ENCODE data around the gene B4GAT1.
"Not testable (repeated sequence)": the region's sequence is repeated elsewhere in the genome, so short reads cannot be mapped to it uniquely, and the experiment has no call there.

The B4GAT1 gene

DNA sequence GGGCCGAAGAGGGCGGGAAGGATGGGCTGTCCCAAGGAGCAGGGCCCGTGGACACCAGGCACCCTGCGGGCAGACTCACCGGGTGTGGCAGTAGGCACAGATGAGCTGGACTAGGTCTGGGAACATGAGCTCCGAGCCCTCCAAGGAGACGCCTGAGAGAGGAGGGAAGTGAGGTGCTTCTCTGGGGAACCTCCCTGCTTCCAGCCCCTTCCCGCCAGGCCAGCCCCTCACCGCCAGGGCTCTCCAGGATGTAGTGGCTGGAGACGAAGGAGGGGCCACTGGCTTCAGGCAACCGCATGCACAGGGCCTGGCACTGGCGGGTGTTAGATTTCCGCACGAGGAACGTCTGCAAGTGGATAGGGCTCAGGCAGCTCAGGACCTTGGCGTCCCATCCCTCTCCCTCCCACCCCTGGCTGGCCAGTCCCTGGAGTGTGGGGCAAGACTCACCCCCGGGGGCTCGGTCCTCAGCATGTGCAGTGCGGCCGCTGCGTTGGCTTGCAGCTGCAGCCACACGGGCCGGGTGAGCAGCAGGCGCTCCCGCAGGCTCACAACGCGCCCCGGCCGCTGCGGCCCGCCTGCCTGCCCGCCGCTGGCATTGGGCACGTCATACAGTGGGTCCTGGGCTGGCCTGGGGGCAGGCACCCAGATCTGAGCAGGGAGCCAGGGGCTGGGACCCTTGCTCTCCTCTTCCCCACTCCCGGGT, 11.7 kb downstream of the B4GAT1 start:
- DNase-seq = no peak

DNA sequence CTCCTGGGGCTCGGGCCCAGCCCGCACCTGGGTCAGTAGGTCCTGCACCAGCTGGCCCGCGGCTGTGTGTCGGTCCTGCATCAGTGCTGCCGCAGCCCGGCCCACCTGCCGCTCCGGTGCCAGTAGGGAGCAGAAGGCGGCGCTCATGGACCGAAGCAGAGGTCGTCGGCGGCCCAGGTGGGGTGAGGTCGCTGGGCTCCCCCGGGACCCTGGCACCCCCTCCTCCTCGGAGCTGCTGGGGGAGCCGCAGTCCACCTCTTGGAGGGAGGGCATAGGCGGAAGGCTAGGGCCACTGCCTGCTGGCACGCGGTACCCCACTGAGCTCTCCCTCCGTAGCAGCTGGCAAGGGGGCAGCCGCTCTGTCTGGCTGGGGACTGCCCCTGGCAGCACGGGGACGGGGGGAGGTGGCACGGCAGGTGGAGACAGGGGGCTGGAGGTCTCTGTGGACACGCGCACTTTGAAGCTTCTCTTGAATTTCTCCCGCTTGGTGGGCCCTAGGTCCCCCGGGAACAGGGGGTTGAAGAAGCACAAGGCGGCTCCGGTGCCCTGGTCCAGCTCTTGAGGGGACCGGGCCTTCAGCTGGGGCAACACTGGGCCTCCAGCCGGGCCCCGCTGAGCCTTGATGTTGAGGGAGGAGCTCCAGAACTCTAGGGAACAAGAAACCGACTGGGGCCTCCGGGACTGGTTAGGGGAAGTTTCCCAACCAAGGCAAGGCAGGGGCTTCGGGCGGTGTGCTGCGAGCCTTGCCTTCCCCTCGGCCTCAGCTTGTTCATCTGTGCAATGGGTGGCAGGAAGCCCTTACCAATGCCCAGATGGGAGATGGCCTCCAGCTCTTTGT, 12.6 kb downstream of the B4GAT1 start:
- DNase-seq = no peak

DNA sequence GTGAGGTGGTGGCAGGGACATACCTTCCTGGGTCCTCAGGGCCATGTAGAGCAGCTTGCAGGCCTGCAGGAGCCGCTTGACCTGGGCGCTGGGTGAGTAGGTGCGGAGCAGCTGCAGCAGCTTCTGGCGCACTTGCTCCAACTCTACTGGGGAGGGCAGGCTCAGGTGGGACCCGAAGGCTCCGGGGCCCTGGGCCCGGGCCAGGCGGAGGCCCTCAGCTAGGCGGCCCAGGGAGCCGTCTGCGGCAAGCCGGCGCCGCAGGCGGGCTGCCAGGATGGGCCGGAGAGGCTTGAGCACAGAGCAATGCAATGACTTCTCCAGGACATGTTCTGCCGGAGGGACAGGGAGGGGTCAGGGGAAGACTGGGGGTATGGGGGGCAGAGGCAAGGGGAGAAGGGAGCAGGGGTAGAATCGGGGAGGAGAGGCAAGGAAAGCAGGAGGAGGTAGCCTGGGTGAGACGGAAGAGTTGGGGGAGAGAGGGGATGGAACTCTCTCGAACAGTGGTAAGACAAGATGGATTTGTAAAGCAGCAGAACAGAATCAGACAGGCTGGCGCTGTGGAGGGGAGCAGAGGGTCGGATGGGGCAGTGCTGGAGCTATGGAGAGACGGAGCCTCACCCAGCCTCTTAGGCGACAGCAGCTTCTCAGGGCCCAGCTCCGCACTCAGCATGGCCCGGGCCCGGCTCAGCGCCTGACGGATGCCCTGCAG, 13.4 kb downstream of the B4GAT1 start:
- no peak for DNase-seq

DNA sequence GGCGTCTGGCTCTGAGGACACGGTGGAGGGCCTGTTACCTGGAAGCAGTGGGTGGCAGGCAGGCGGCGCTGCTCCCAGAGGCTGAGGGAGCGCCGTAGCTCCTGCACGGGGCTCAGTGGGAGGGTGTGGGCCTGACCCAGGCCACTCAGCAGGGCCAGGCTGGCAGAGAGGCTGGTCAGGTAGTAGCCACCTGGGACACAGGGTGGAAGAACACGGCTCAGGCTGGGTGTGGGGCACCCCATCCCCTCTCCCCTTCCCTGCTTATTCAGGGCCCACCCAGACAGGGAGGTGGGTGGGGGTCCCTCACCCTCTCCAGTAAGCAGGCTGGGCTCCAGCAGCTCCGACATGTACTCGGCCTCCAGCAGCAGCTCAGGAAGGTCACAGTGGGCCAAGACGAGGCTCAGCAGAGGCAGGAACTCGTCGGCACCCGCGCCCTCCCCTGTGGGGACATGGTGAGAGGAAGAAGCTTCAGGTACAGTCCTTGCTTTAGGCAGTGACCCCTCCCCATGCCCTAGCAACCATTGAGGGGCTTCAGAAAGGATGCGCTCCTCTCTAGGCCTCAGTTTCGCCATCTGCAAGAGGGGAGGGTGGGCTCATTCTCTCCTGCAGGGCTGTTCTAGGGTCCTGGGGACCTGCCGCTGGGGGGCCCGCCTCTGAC, 14.1 kb downstream of the B4GAT1 start:
- DNase-seq = no peak

DNA sequence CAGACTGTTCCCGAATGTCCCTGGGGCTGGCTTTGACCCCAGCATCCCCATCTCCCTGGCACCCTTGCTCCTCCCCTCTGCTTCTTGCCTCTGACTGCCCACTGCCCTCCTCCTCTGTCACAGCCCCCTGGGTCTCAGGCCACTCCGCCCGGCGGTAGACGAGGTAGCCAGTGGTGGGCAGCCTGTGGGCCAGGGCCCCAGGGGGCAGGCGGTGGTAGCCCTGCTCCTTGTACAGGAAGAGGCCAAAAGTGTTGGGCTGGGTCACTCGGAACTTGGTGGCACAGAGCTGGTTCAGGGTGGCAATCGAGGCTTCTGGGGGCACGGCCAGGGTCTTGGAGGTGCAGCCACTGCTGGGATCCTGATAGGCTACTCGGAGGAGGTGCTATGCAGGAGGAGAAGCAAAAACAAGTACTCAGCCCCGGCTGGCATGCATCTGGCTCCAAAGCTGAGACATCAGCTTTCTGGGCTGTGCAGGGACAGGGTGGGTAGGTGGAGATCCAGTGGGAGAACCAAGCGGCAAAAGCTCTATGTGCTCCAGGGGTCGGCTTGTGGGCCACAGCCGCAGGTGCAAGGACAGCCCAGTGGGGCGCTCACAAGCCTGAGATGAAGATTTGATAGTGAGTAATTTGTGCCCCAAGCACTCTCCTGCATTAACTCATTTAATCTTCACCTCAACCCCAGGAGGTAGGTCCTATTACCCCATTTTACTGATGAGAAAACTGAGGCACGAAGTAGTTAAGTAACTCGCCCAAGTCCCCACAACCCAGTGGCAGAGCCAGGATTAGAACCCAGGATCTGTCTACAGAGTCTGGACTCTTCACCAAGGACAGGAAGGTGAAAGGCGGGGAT, 14.8 kb downstream of the B4GAT1 start:
- no peak for DNase-seq

DNA sequence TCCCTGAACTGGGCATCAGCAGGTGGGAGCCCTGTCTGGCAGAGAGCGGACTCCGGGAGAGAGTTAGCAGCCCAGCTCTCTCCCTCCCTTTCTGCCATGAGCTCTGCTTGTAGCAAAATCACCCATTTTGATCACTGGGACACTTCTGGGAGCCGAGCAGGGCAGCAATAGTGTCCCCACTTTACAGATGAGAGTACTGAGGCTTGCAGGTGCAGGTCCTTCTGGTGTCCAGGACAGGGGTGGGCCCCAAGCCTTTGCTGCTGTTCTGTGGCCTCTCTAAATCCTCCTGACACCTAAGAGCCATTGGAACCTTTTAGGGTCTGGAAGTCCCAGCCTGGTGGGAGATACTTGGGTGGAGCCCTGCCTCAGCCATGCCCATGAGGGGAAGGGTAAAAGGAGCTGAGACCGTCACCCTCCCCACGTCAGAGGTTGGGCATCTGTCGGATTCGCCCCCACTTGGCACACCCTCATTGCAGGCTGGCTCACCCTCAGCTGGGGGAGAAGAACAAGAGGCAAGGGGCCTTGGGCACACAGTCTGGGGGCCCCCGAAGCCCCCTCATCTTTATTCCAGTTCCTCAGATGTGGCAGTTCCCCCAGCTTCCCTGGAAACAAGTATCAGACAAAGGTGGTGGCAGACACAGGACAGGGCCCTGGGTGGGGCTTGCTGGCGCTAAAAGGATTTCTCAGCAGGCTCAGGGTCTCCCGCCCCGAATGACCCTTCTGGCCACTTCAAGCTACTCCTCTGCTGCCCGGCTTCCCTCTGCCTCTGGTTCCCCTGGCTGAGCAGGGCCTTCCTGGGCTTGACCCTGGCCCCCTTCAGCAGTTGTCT, 15.7 kb downstream of the B4GAT1 start:
- DNase-seq = no peak

DNA sequence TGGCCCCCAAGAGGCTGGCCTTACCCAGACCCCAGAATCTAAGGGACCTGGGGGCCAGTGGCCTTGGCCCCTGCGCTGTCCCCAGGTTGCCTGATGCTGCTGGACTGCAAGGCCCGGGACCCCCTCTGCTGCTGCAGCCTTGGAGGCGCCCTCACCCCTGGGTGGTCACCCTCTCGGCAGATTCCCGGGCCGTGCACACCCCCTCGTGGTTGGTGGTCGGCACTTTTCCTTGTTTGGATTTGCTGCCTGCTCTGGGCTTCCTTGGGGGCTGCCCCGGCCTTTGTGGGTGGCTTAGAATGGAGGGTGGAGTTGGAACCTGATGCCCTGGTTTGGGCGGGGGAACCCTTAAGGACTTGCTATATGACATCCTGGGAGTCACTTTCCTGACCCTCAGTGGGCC, 16.5 kb downstream of the B4GAT1 start:
- DNase-seq = no peak

DNA sequence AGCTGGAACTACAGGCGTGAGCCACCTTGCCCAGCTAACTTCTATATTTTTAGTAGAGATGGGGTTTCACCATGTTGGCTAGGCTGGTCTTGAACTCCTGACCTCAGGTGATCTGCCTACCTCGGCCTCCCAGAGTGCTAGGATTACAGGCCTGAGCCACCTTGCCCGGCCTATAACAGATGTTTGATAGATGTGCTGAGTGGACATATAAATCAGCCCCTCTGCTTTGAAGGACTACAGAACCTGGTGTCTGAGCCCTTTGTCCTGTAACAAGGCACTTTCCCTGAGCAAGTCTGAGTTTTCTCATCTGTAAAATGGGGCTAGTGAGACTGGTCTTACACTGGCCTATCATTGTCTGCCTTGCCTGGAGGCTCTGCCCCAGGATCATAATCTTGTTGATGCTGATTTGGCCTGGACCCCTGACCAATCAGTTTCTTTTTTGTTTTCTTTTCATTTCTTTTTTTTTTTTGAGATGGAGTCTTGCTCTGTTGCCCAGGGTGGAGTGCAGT, 18.2 kb downstream of the B4GAT1 start:
- DNase-seq = no peak

- no peak for DNase-seq
These were observed 18.9 kb downstream of the B4GAT1 start for GRCh38 chr11:66328302-66329144.

DNA sequence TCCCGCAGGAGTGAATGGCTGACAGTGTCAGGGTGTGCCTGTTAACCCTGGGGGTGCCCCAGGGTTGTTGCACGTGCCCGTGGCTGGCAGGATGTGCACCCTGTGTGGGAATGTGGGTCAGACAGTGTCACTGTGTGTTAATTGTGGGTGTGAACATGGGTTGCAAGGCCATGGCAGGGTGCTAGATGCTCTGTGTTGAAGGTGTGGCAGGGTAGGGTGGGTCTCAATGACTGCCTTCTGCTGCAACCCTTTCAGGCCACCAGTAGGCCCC, 19.5 kb downstream of the B4GAT1 start:
- no peak for DNase-seq

GRCh38 chr11:66327171-66328030, 20.0 kb downstream of the B4GAT1 start:
- DNase-seq = no peak

- DNase-seq = no peak
These were observed 20.9 kb downstream of the B4GAT1 start for GRCh38 chr11:66326261-66327111.

DNA sequence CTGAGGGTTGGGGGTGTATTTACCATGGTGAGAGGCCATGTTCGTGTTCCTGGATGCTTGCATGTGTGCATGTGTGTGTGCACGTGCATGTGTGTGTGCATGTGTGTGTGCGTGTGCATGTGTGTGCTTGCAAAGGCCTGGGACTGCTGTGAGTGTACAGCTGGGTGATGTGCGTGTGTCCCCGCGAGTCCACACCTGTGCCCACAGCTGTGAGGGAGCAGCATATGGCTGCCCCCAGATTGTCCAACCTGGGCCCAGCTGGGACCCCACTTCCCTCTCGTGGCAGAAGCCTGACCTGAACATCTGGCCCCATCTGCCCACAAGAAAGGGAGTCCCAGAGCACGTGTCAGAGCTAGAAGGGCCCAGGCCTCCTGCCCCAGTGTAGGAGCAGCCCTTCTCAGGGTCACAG, 22.2 kb downstream of the B4GAT1 start:
- no peak for DNase-seq

DNA sequence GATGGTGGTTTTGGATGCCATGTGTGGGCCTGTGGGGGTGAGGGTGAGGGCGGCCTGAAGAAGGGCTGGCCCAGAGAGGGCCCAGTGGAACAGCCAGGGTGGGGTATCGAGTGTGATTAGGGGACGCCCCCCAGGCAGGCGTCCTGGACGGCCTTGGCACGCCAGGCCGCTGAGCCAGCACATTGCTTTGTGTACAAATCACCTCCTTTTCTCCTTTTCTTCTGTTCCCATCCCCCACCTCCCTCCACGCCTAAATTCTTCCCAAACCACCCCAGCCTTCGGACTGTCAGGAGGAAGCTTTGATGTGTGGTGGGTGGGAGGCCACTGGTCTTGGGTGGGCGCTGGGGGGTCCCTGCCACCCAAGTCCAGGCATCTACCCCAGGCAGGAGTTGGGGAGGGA, 22.8 kb downstream of the B4GAT1 start:
- no peak for DNase-seq

DNA sequence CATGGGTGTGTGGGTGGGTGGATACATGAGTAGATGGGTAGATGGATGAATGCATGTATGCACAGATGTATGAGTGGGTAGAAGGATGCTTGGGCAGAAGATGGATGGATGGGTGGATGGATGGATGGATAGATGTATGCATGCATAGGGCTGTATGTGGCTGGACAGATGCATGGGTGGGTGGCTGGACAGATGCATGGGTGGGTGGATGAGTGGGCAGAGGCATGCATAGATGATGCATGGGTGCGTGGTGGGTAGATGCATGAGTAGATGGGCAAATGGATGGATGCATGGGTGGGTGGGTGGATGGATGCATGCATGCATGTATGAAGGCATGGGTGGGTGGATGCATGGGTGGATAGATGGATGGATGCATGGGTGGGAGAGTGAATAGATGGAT, 23.7 kb downstream of the B4GAT1 start:
- DNase-seq = no peak

- no peak for DNase-seq
These were observed 24.5 kb downstream of the B4GAT1 start for GRCh38 chr11:66322732-66323427.

DNA sequence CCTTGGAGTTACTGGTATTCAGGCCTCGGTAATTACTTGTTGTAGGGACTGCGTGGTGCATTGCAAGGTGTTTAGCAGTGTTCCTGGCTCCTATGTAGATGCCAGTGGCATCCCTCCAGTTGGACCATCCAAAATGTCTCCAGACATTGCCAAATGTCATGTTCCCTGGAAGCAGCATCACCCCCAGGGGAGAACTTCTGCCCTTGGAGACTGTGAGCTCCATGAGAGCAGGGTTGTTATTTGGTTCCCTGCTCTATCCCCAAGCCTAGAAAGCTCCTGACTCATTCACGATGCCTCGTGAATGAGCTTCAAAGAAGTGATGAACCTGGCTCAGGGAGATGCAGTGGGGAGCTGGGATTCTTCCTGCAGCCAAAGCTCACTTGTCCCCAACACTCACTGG, 25.8 kb downstream of the B4GAT1 start:
- no peak for DNase-seq

GRCh38 chr11:66320748-66321147, 26.7 kb downstream of the B4GAT1 start:
- not testable (repeated sequence) for DNase-seq
